ENCODE measurements around the gene CTSV.
"Not testable (repeated sequence)": the region's sequence is repeated elsewhere in the genome, so short reads cannot be mapped to it uniquely, and the experiment has no call there.

CTSV gene

GRCh38 chr9:97038611-97039513 lies at the start of gene CTSV:
CTSV (minus strand) TSS chr9:97039142; CDS start chr9:97038043, 1,099 bp downstream.
- no peaks in the 10 kb centered on the region for H3K27me3 ChIP-seq (ENCODE audit: insufficient read depth, low read depth, severe bottlenecking)
- H3K9me3 ChIP-seq (ENCODE audit: severe bottlenecking): peaks cover 9% of the 10 kb centered on the region
- TF ChIP-seq CTCF (IDR thresholded peaks at IDR 0.05; ENCODE audit: low read depth, low read length): no peak
- peak; percentile 97 for DNase-seq
- peak within 1 kb of the TSS; percentile 76 for H3K27ac ChIP-seq
- H3K4me3 ChIP-seq (ENCODE audit: low read depth, low read length): peak within 1 kb of the TSS; percentile 88
- H3K36me3 ChIP-seq: peaks cover 19% of the 10 kb centered on the region

GRCh38 chr9:97087668-97088215 lies 48.8 kb upstream of the CTSV start:
- not testable (repeated sequence) for H3K36me3 ChIP-seq; DNase-seq; H3K27me3 ChIP-seq (ENCODE audit: insufficient read depth, low read depth, severe bottlenecking); H3K9me3 ChIP-seq (ENCODE audit: severe bottlenecking); H3K27ac ChIP-seq; H3K4me3 ChIP-seq (ENCODE audit: low read depth, low read length)

GRCh38 chr9:97084562-97084991 lies 45.6 kb upstream of the CTSV start:
- not testable (repeated sequence) for DNase-seq; H3K36me3 ChIP-seq; H3K27ac ChIP-seq; H3K4me3 ChIP-seq (ENCODE audit: low read depth, low read length); H3K27me3 ChIP-seq (ENCODE audit: insufficient read depth, low read depth, severe bottlenecking); H3K9me3 ChIP-seq (ENCODE audit: severe bottlenecking)

- no peak for TF ChIP-seq CTCF (IDR thresholded peaks at IDR 0.05; ENCODE audit: low read depth, low read length)
- no peaks in the 10 kb centered on the region for H3K36me3 ChIP-seq
- no peak for DNase-seq
- H3K9me3 ChIP-seq (ENCODE audit: severe bottlenecking): peaks cover 5% of the 10 kb centered on the region
- H3K4me3 ChIP-seq (ENCODE audit: low read depth, low read length): no peak overlapping the region
- no peaks in the 10 kb centered on the region for H3K27me3 ChIP-seq (ENCODE audit: insufficient read depth, low read depth, severe bottlenecking)
- H3K27ac ChIP-seq: no peak overlapping the region
These were observed 39.4 kb upstream of the CTSV start for GRCh38 chr9:97078362-97078761.

- DNase-seq: no peak
- Histone ChIP-seq H3K27me3 (ENCODE audit: insufficient read depth, low read depth, severe bottlenecking) (no peaks in the 10 kb centered on the region), H3K4me3 (ENCODE audit: low read depth, low read length) (no peak overlapping the region), H3K9me3 (ENCODE audit: severe bottlenecking) (peaks cover under 1% of the 10 kb centered on the region), H3K36me3 (no peaks in the 10 kb centered on the region), H3K27ac (no peak overlapping the region)
- TF ChIP-seq CTCF (IDR thresholded peaks at IDR 0.05; ENCODE audit: low read depth, low read length): no peak
These were observed 38.7 kb upstream of the CTSV start for GRCh38 chr9:97077452-97078295.

- H3K27me3 ChIP-seq (ENCODE audit: insufficient read depth, low read depth, severe bottlenecking); H3K4me3 ChIP-seq (ENCODE audit: low read depth, low read length); DNase-seq; H3K27ac ChIP-seq; H3K9me3 ChIP-seq (ENCODE audit: severe bottlenecking); H3K36me3 ChIP-seq: not testable (repeated sequence)
These were observed 37.9 kb upstream of the CTSV start for GRCh38 chr9:97076731-97077451.

Measured in WERI-Rb-1 (cell line).